HepG2 (cell line): Measurements from ENCODE around the gene MYCBPAP. TPM values are rescaled to one million over a fixed set of nuclear protein-coding genes. Genes with fewer than 3 reads are reported as not detected.
A peak's percentile ranks its signal among the peaks of the same experiment; 100 is the strongest.

ENCODE experiments used
- FOXK2 ChIP-seq: fragments of 450-650 bp; IDR thresholded peaks from 2 replicates; pipeline ENCODE4 v1.6.1; 2016
- HIVEP1 ChIP-seq: sonication (generic); formaldehyde crosslinking; IDR thresholded peaks from 2 replicates; pipeline ENCODE4 v1.4.0; 2020; ENCODE audit warnings: mild to moderate bottlenecking, missing genetic modification reagents
- KLF9 ChIP-seq: IDR thresholded peaks from 2 replicates; pipeline ENCODE4 v1.6.1; 2016; ENCODE audit warnings: low read depth
- MBNL3 ChIP-seq: fragments of 250-450 bp; sonication (Bioruptor Pico); conservative IDR thresholded peaks from 2 replicates; pipeline ENCODE4 v1.8.0; 2022; ENCODE audit warnings: mild to moderate bottlenecking, inconsistent platforms
- NBN ChIP-seq: fragments of 450-650 bp; conservative IDR thresholded peaks from 2 replicates; pipeline ENCODE4 v1.6.1; 2017
- PAX8 ChIP-seq: sonication (generic); formaldehyde crosslinking; IDR thresholded peaks from 2 replicates; pipeline ENCODE4 v1.8.0; 2022; ENCODE audit warnings: mild to moderate bottlenecking, missing genetic modification reagents, borderline replicate concordance
- RBFOX2 ChIP-seq: fragments of 200-400 bp; formaldehyde crosslinking; IDR thresholded peaks from 2 replicates; pipeline ENCODE4 v1.6.1; 2017; ENCODE audit warnings: low read depth, mild to moderate bottlenecking, low read length
- SOX6 ChIP-seq, 2 experiments: fragments of 450-650 bp in 1 of 2; sonication (generic) in 1 of 2; formaldehyde crosslinking in 1 of 2; IDR thresholded peaks; 2 replicates each; pipeline versions ENCODE4 v1.4.0 to v1.6.1; 2017 to 2020; ENCODE audit warnings: antibody characterized with exemption in 1 of 2, mild to moderate bottlenecking in 1 of 2, missing genetic modification reagents in 1 of 2
- YEATS4 ChIP-seq: sonication (generic); formaldehyde crosslinking; IDR thresholded peaks from 2 replicates; pipeline ENCODE4 v1.4.0; 2020; ENCODE audit warnings: missing genetic modification reagents, borderline replicate concordance
- ZBTB42 ChIP-seq: sonication (generic); formaldehyde crosslinking; IDR thresholded peaks from 2 replicates; pipeline ENCODE4 v1.5.0; 2020; ENCODE audit warnings: mild to moderate bottlenecking, missing genetic modification reagents
- ZBTB7A ChIP-seq: sonication (generic); formaldehyde crosslinking; IDR thresholded peaks from 2 replicates; pipeline ENCODE4 v1.8.0; 2022; ENCODE audit warnings: mild to moderate bottlenecking, missing genetic modification reagents
- ZFP62 ChIP-seq: sonication (generic); formaldehyde crosslinking; IDR thresholded peaks from 2 replicates; pipeline ENCODE4 v1.4.0; 2020; ENCODE audit warnings: missing genetic modification reagents
- ZFYVE20 ChIP-seq: sonication (generic); formaldehyde crosslinking; IDR thresholded peaks from 2 replicates; pipeline ENCODE4 v1.8.0; 2023; ENCODE audit warnings: low read depth, mild to moderate bottlenecking, moderate library complexity, missing genetic modification reagents, borderline replicate concordance
- ZKSCAN8 ChIP-seq: IDR thresholded peaks from 2 replicates; pipeline ENCODE4 v1.6.1; 2016; ENCODE audit warnings: borderline replicate concordance, missing genetic modification reagents, missing compliant biosample characterization
- ZNF264 ChIP-seq: sonication (generic); formaldehyde crosslinking; IDR thresholded peaks from 2 replicates; pipeline ENCODE4 v1.4.0; 2020; ENCODE audit warnings: missing genetic modification reagents
- ZNF34 ChIP-seq: sonication (generic); formaldehyde crosslinking; IDR thresholded peaks from 2 replicates; pipeline ENCODE4 v1.4.0; 2020; ENCODE audit warnings: mild to moderate bottlenecking, missing genetic modification reagents, borderline replicate concordance
- ZNF543 ChIP-seq: sonication (generic); formaldehyde crosslinking; IDR thresholded peaks from 2 replicates; pipeline ENCODE4 v1.4.0; 2020; ENCODE audit warnings: mild to moderate bottlenecking, missing genetic modification reagents
- ZNF556 ChIP-seq: sonication (generic); formaldehyde crosslinking; IDR thresholded peaks from 2 replicates; pipeline ENCODE4 v1.4.0; 2020; ENCODE audit warnings: mild to moderate bottlenecking, missing genetic modification reagents, borderline replicate concordance
- ZNF562 ChIP-seq: sonication (generic); formaldehyde crosslinking; IDR thresholded peaks from 2 replicates; pipeline ENCODE4 v1.8.0; 2022; ENCODE audit warnings: missing genetic modification reagents, borderline replicate concordance
- ZNF569 ChIP-seq: sonication (generic); formaldehyde crosslinking; IDR thresholded peaks from 2 replicates; pipeline ENCODE4 v1.5.0; 2020; ENCODE audit warnings: mild to moderate bottlenecking, missing genetic modification reagents, moderate library complexity, borderline replicate concordance
- ZNF780A ChIP-seq: sonication (generic); formaldehyde crosslinking; IDR thresholded peaks from 2 replicates; pipeline ENCODE4 v1.8.0; 2022; ENCODE audit warnings: mild to moderate bottlenecking, missing genetic modification reagents, moderate library complexity
- polyA plus RNA-seq, 8 experiments: library from polyadenylated mRNA; depleted of rRNA in 3 of 8; stranded (reverse) in 7 of 8; unstranded in 1 of 8; fragments of >200 nt; fragmentation: Illumina TruSeq in 4 of 8; extraction: Trizol in 4 of 8; gene quantifications; 2 replicates each; pipeline versions ENCODE4 v1.2.1 to v1.2.3, GENCODE V29; 2011 to 2016; ENCODE audit warnings: low read depth in 4 of 8, missing spikeins in 1 of 8, mixed read lengths in 1 of 8; ENCODE audit not compliant: insufficient read depth in 1 of 8
- total RNA-seq, 5 experiments: library from RNA; depleted of rRNA; stranded (reverse); fragments of >200 nt; fragmentation: Illumina TruSeq; extraction: Trizol; gene quantifications; 2 replicates each; pipeline ENCODE4 v1.2.3, GENCODE V29; 2016; ENCODE audit warnings: low read depth in 1 of 5
- TF ChIP-seq, protein P1 (sequence below): sonication (generic); formaldehyde crosslinking; IDR thresholded peaks from 2 replicates; pipeline ENCODE4 v1.8.1; 2022; ENCODE audit warnings: mild to moderate bottlenecking, missing genetic modification reagents
- TF ChIP-seq, protein P2 (sequence below): sonication (generic); formaldehyde crosslinking; IDR thresholded peaks from 2 replicates; pipeline ENCODE4 v1.5.0; 2020; ENCODE audit warnings: missing genetic modification reagents
- TF ChIP-seq, protein P3 (sequence below): sonication (generic); formaldehyde crosslinking; IDR thresholded peaks from 2 replicates; pipeline ENCODE4 v1.5.0; 2020; ENCODE audit warnings: missing genetic modification reagents
- TF ChIP-seq, protein P4 (sequence below): sonication (generic); formaldehyde crosslinking; IDR thresholded peaks from 2 replicates; pipeline ENCODE4 v1.8.0; 2022; ENCODE audit warnings: missing genetic modification reagents, mild to moderate bottlenecking, borderline replicate concordance

MYCBPAP gene
- total and polyA plus RNA-seq, 2 of the 13 experiments (the other 11 are each of a cell fraction or from before 2014, with no cell fraction given), result 0.22 to 0.24 TPM

- TF ChIP-seq ZNF569 (CRISPR knock-in tag), result no peak
- no peak; the same call in 1 of the 2 replicates for TF ChIP-seq ZNF543 (CRISPR knock-in tag)
- TF ChIP-seq ZNF34 (CRISPR knock-in tag), result no peak
- no peak for TF ChIP-seq ZFYVE20
- TF ChIP-seq KLF9 (CRISPR knock-in tag), result peak; percentile 80
- peak; percentile 40; the same call in 1 of the 2 replicates for TF ChIP-seq YEATS4 (CRISPR knock-in tag)
- TF ChIP-seq, protein P1, sequence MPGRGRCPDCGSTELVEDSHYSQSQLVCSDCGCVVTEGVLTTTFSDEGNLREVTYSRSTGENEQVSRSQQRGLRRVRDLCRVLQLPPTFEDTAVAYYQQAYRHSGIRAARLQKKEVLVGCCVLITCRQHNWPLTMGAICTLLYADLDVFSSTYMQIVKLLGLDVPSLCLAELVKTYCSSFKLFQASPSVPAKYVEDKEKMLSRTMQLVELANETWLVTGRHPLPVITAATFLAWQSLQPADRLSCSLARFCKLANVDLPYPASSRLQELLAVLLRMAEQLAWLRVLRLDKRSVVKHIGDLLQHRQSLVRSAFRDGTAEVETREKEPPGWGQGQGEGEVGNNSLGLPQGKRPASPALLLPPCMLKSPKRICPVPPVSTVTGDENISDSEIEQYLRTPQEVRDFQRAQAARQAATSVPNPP (CRISPR knock-in tag), result no peak
- no peak; the same call in none of the 2 replicates for TF ChIP-seq ZBTB7A
- TF ChIP-seq MBNL3 (CRISPR knock-in tag), result no peak
- no peak for TF ChIP-seq ZKSCAN8 (CRISPR knock-in tag)
- TF ChIP-seq, protein P2, sequence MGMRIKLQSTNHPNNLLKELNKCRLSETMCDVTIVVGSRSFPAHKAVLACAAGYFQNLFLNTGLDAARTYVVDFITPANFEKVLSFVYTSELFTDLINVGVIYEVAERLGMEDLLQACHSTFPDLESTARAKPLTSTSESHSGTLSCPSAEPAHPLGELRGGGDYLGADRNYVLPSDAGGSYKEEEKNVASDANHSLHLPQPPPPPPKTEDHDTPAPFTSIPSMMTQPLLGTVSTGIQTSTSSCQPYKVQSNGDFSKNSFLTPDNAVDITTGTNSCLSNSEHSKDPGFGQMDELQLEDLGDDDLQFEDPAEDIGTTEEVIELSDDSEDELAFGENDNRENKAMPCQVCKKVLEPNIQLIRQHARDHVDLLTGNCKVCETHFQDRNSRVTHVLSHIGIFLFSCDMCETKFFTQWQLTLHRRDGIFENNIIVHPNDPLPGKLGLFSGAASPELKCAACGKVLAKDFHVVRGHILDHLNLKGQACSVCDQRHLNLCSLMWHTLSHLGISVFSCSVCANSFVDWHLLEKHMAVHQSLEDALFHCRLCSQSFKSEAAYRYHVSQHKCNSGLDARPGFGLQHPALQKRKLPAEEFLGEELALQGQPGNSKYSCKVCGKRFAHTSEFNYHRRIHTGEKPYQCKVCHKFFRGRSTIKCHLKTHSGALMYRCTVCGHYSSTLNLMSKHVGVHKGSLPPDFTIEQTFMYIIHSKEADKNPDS (CRISPR knock-in tag), result no peak
- TF ChIP-seq NBN, result no peak
- TF ChIP-seq FOXK2, result no peak
- 0 out of 2 replicates have a peak, but pooled peaks have one; percentile 40 for TF ChIP-seq ZNF264
- no peak for TF ChIP-seq SOX6 (IDR thresholded peaks at IDR 0.05)
- peak; percentile 52; the same call in 1 of the 2 replicates for TF ChIP-seq SOX6 (CRISPR knock-in tag; IDR thresholded peaks at IDR 0.05)
- no peak for TF ChIP-seq ZNF556 (CRISPR knock-in tag)
- 0 out of 2 replicates have a peak, but pooled peaks have one; percentile 32 for TF ChIP-seq RBFOX2
- no peak for TF ChIP-seq ZNF780A (CRISPR knock-in tag)
- TF ChIP-seq, protein P3, sequence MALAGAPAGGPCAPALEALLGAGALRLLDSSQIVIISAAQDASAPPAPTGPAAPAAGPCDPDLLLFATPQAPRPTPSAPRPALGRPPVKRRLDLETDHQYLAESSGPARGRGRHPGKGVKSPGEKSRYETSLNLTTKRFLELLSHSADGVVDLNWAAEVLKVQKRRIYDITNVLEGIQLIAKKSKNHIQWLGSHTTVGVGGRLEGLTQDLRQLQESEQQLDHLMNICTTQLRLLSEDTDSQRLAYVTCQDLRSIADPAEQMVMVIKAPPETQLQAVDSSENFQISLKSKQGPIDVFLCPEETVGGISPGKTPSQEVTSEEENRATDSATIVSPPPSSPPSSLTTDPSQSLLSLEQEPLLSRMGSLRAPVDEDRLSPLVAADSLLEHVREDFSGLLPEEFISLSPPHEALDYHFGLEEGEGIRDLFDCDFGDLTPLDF, result no peak
- no peak for TF ChIP-seq ZFP62 (CRISPR knock-in tag)
- TF ChIP-seq ZBTB42 (CRISPR knock-in tag), result no peak
- TF ChIP-seq, protein P4, sequence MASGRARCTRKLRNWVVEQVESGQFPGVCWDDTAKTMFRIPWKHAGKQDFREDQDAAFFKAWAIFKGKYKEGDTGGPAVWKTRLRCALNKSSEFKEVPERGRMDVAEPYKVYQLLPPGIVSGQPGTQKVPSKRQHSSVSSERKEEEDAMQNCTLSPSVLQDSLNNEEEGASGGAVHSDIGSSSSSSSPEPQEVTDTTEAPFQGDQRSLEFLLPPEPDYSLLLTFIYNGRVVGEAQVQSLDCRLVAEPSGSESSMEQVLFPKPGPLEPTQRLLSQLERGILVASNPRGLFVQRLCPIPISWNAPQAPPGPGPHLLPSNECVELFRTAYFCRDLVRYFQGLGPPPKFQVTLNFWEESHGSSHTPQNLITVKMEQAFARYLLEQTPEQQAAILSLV (CRISPR knock-in tag), result peak; percentile 79; the same call in 1 of the 2 replicates
- peak; percentile 6; the same call in 1 of the 2 replicates for TF ChIP-seq HIVEP1 (CRISPR knock-in tag)
- no peak for TF ChIP-seq PAX8 (CRISPR knock-in tag)
- no peak for TF ChIP-seq ZNF562 (CRISPR knock-in tag)
Measured at GRCh38 chr17:50538549-50539410, 30.5 kb downstream of the MYCBPAP start (continued).
